Tibial nerve (tissue), 3 donors: ENCODE results near the gene SIK1.
"Not testable (repeated sequence)": the region's sequence is repeated elsewhere in the genome, so short reads cannot be mapped to it uniquely, and the experiment has no call there.

ENCODE experiments used
- POLR2A ChIP-seq, 2 donors: fragments of 450-650 bp; IDR thresholded peaks; one replicate each; pipeline ENCODE4 v1.6.1; 2017; ENCODE audit warnings: antibody characterized with exemption in 2 of 2, mild to moderate bottlenecking in 2 of 2, moderate library complexity in 2 of 2
- TF ChIP-seq, protein P1 (sequence below), 5 experiments: fragments of 200-600 bp in 3 of 5; fragments of 450-650 bp in 2 of 5; sonication (generic) in 3 of 5; IDR thresholded peaks; one replicate each; pipeline ENCODE4 v1.5.1; 2016 to 2019; ENCODE audit warnings: antibody characterized with exemption in 5 of 5, mild to moderate bottlenecking in 3 of 5, moderate library complexity in 2 of 5

- TF ChIP-seq, protein P1, sequence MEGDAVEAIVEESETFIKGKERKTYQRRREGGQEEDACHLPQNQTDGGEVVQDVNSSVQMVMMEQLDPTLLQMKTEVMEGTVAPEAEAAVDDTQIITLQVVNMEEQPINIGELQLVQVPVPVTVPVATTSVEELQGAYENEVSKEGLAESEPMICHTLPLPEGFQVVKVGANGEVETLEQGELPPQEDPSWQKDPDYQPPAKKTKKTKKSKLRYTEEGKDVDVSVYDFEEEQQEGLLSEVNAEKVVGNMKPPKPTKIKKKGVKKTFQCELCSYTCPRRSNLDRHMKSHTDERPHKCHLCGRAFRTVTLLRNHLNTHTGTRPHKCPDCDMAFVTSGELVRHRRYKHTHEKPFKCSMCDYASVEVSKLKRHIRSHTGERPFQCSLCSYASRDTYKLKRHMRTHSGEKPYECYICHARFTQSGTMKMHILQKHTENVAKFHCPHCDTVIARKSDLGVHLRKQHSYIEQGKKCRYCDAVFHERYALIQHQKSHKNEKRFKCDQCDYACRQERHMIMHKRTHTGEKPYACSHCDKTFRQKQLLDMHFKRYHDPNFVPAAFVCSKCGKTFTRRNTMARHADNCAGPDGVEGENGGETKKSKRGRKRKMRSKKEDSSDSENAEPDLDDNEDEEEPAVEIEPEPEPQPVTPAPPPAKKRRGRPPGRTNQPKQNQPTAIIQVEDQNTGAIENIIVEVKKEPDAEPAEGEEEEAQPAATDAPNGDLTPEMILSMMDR (IDR thresholded peaks at IDR 0.05): not testable (repeated sequence)
- not testable (repeated sequence) for TF ChIP-seq POLR2A (IDR thresholded peaks at IDR 0.05)
These were observed 44.8 kb upstream of the SIK1 start for GRCh38 chr21:43471597-43472242.
